ENCODE measurements around the gene CCDC13.
"Not testable (repeated sequence)": the region's sequence is repeated elsewhere in the genome, so short reads cannot be mapped to it uniquely, and the experiment has no call there.

Gene CCDC13

GRCh38 chr3:42772670-42773408 is at the start of gene CCDC13:
CCDC13 (minus strand) TSS chr3:42773253; CDS start chr3:42758345, 14,908 bp downstream.
- DNase-seq (ENCODE audit: low read depth) = peak; percentile 87

- DNase-seq (ENCODE audit: low read depth) = no peak
Measured at GRCh38 chr3:42822828-42823227, 49.8 kb upstream of the CCDC13 start.

- no peak for DNase-seq (ENCODE audit: low read depth)
Measured at GRCh38 chr3:42820746-42821051, 47.6 kb upstream of the CCDC13 start.

GRCh38 chr3:42819351-42819965 is 46.4 kb upstream of the CCDC13 start:
- DNase-seq (ENCODE audit: low read depth) = no peak

- no peak for DNase-seq (ENCODE audit: low read depth)
Measured at GRCh38 chr3:42815826-42816225, 42.8 kb upstream of the CCDC13 start.

GRCh38 chr3:42814914-42815507 is 42.0 kb upstream of the CCDC13 start:
- DNase-seq (ENCODE audit: low read depth) = no peak

GRCh38 chr3:42814246-42814645 is 41.2 kb upstream of the CCDC13 start:
- no peak for DNase-seq (ENCODE audit: low read depth)

GRCh38 chr3:42811118-42811883 is 38.2 kb upstream of the CCDC13 start:
- not testable (repeated sequence) for DNase-seq (ENCODE audit: low read depth)

- DNase-seq (ENCODE audit: low read depth) = not testable (repeated sequence)
Measured at GRCh38 chr3:42810706-42811105, 37.7 kb upstream of the CCDC13 start.

- no peak for DNase-seq (ENCODE audit: low read depth)
Measured at GRCh38 chr3:42809202-42809601, 36.1 kb upstream of the CCDC13 start, which contains the start of gene ACKR2. ACKR2 (plus strand) TSS chr3:42809445; CDS start chr3:42864503, 55,058 bp downstream.

- DNase-seq (ENCODE audit: low read depth) = no peak
Measured at GRCh38 chr3:42807929-42808328, 34.9 kb upstream of the CCDC13 start.

GRCh38 chr3:42805141-42805821 is 32.2 kb upstream of the CCDC13 start:
- DNase-seq (ENCODE audit: low read depth) = no peak

GRCh38 chr3:42804831-42805132 is 31.7 kb upstream of the CCDC13 start:
- no peak for DNase-seq (ENCODE audit: low read depth)

GRCh38 chr3:42804106-42804830 is 31.2 kb upstream of the CCDC13 start, which contains the start of gene HIGD1A:
HIGD1A (minus strand) TSS chr3:42804490; CDS start chr3:42794253, 10,237 bp downstream.
- peak; percentile 89 for DNase-seq (ENCODE audit: low read depth)

- DNase-seq (ENCODE audit: low read depth) = peak; percentile 29
Measured at GRCh38 chr3:42803414-42804105, 30.5 kb upstream of the CCDC13 start.

- no peak for DNase-seq (ENCODE audit: low read depth)
Measured at GRCh38 chr3:42802876-42803413, 29.9 kb upstream of the CCDC13 start.

GRCh38 chr3:42801784-42802183 is 28.7 kb upstream of the CCDC13 start:
- DNase-seq (ENCODE audit: low read depth) = no peak

GRCh38 chr3:42801048-42801620 is 28.1 kb upstream of the CCDC13 start:
- no peak for DNase-seq (ENCODE audit: low read depth)

- no peak for DNase-seq (ENCODE audit: low read depth)
Measured at GRCh38 chr3:42800251-42800650, 27.2 kb upstream of the CCDC13 start.

GRCh38 chr3:42799376-42799775 is 26.3 kb upstream of the CCDC13 start:
- DNase-seq (ENCODE audit: low read depth) = no peak
